ENCODE data around the gene ELMOD3. TPM values are rescaled to one million over a fixed set of nuclear protein-coding genes. Genes with fewer than 3 reads are reported as not detected.
A peak's percentile ranks its signal among the peaks of the same experiment; 100 is the strongest.

The ELMOD3 gene
- total and polyA plus RNA-seq, 9 of the 15 experiments (the other 6 are each of a cell fraction or from before 2014, with no cell fraction given): 2.7 to 18.7 (median 11.6) TPM

- TF ChIP-seq SRSF3 (IDR thresholded peaks at IDR 0.05; ENCODE audit: insufficient read depth, low read length) (no peak), TARDBP (IDR thresholded peaks at IDR 0.05) (no peak; the same call in 1 of the 2 replicates), CEBPG (CRISPR knock-in tag; IDR thresholded peaks at IDR 0.05) (no peak), CEBPG (tag; conservative IDR thresholded peaks at IDR 0.05 in 1 of 2, IDR thresholded peaks at IDR 0.05 in 1 of 2) (no peak), LARP7 (IDR thresholded peaks at IDR 0.05) (no peak), NFE2L1 (tag; IDR thresholded peaks at IDR 0.05; ENCODE audit: borderline replicate concordance, low read depth) (no peak), SMAD3 (CRISPR knock-in tag; conservative IDR thresholded peaks at IDR 0.05) (no peak), ZNF668 (CRISPR knock-in tag; IDR thresholded peaks at IDR 0.05) (no peak), KDM1A (IDR thresholded peaks at IDR 0.05) (no peak), NR2F6 (CRISPR knock-in tag; IDR thresholded peaks at IDR 0.05) (no peak), ZNF76 (CRISPR knock-in tag; IDR thresholded peaks at IDR 0.05; ENCODE audit: borderline replicate concordance) (no peak), FOXP4 (CRISPR knock-in tag; IDR thresholded peaks at IDR 0.05; ENCODE audit: borderline replicate concordance) (0 out of 2 replicates have a peak, but pooled peaks have one; percentile 25), FOXA3 (CRISPR knock-in tag; conservative IDR thresholded peaks at IDR 0.05 in 1 of 2, IDR thresholded peaks at IDR 0.05 in 1 of 2) (no peak), ZBTB11 (CRISPR knock-in tag; IDR thresholded peaks at IDR 0.05) (peak in 1 of 3 experiments; percentile 58; a peak in 2 of 6 replicates), PREB (CRISPR knock-in tag; IDR thresholded peaks at IDR 0.05) (peak; percentile 35; the same call in 1 of the 2 replicates), GABPA (tag; conservative IDR thresholded peaks at IDR 0.05; ENCODE audit: low read depth) (peak; percentile 49; the same call in 1 of the 2 replicates), ZNF354B (CRISPR knock-in tag; IDR thresholded peaks at IDR 0.05) (no peak)
- TF ChIP-seq, protein P1, sequence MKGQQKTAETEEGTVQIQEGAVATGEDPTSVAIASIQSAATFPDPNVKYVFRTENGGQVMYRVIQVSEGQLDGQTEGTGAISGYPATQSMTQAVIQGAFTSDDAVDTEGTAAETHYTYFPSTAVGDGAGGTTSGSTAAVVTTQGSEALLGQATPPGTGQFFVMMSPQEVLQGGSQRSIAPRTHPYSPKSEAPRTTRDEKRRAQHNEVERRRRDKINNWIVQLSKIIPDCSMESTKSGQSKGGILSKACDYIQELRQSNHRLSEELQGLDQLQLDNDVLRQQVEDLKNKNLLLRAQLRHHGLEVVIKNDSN (CRISPR knock-in tag; IDR thresholded peaks at IDR 0.05): no peak
These were observed at the start of gene ELMOD3, which contains the start of gene RETSAT (continued) for GRCh38 chr2:85354286-85355072.

Data from K562 (cell line).